GM21381 (cell line): ENCODE measurements around the gene CXCR6.
A peak's percentile ranks its signal among the peaks of the same experiment; 100 is the strongest.

Experiments used
- ATAC-seq: cut with Tn5 transposase; IDR thresholded peaks from one replicate; pipeline ENCODE4 v1.9.1; 2021; ENCODE audit warnings: mild to moderate bottlenecking, moderate library complexity; ENCODE audit not compliant: unreplicated experiment

CXCR6 gene

GRCh38 chr3:45946875-45947274 is 3.6 kb downstream of the CXCR6 start:
- no peak for ATAC-seq

- ATAC-seq = no peak
These were observed 4.1 kb downstream of the CXCR6 start for GRCh38 chr3:45947361-45947760.

- no peak for ATAC-seq
These were observed 5.1 kb downstream of the CXCR6 start for GRCh38 chr3:45948311-45948781.

- no peak for ATAC-seq
These were observed 5.6 kb downstream of the CXCR6 start for GRCh38 chr3:45948881-45949280.

GRCh38 chr3:45949432-45949831 is 6.2 kb downstream of the CXCR6 start:
- ATAC-seq = no peak

- ATAC-seq = no peak
These were observed 6.9 kb downstream of the CXCR6 start for GRCh38 chr3:45950131-45950530.

- ATAC-seq = no peak
These were observed 7.7 kb downstream of the CXCR6 start for GRCh38 chr3:45950686-45951600.

GRCh38 chr3:45951946-45952345 is 8.7 kb downstream of the CXCR6 start:
- ATAC-seq = no peak

GRCh38 chr3:45952456-45952855 is 9.2 kb downstream of the CXCR6 start:
- no peak for ATAC-seq

- ATAC-seq = no peak
These were observed 10.3 kb downstream of the CXCR6 start for GRCh38 chr3:45953536-45953935.

- ATAC-seq = no peak
These were observed 11.0 kb downstream of the CXCR6 start for GRCh38 chr3:45954306-45954705.

GRCh38 chr3:45955017-45955647 is 11.9 kb downstream of the CXCR6 start:
- no peak for ATAC-seq

- no peak for ATAC-seq
These were observed 12.4 kb downstream of the CXCR6 start for GRCh38 chr3:45955706-45956105.

- no peak for ATAC-seq
These were observed 14.3 kb downstream of the CXCR6 start for GRCh38 chr3:45957586-45957985.

- no peak for ATAC-seq
These were observed 15.1 kb downstream of the CXCR6 start for GRCh38 chr3:45958321-45958791.

GRCh38 chr3:45959201-45959600 is 15.9 kb downstream of the CXCR6 start:
- ATAC-seq = no peak

GRCh38 chr3:45960289-45960688 is 17.0 kb downstream of the CXCR6 start:
- ATAC-seq = no peak

GRCh38 chr3:45962033-45962432 is 18.8 kb downstream of the CXCR6 start:
- ATAC-seq = peak; percentile 64

GRCh38 chr3:45964139-45964538 is 20.9 kb downstream of the CXCR6 start:
- ATAC-seq = no peak

- no peak for ATAC-seq
These were observed 22.0 kb downstream of the CXCR6 start for GRCh38 chr3:45965253-45965652.

GRCh38 chr3:45965653-45966052 is 22.4 kb downstream of the CXCR6 start:
- ATAC-seq = no peak

- ATAC-seq = no peak
These were observed 23.1 kb downstream of the CXCR6 start for GRCh38 chr3:45966371-45966791.
